GM10266 (cell line): Measurements from ENCODE around the gene DDTL.
"Not testable (repeated sequence)": the region's sequence is repeated elsewhere in the genome, so short reads cannot be mapped to it uniquely, and the experiment has no call there.

ENCODE experiments used
- DNase-seq: peaks from one replicate; pipeline ENCODE4 v3.0.0; 2012; ENCODE audit errors: extremely low spot score
- TF ChIP-seq, protein P1 (sequence below): IDR thresholded peaks from 2 replicates; pipeline ENCODE4 v1.5.1; 2012; ENCODE audit warnings: mild to moderate bottlenecking, low read depth; ENCODE audit not compliant: control insufficient read depth, insufficient read depth; ENCODE audit errors: missing control alignments

The DDTL gene

DNA sequence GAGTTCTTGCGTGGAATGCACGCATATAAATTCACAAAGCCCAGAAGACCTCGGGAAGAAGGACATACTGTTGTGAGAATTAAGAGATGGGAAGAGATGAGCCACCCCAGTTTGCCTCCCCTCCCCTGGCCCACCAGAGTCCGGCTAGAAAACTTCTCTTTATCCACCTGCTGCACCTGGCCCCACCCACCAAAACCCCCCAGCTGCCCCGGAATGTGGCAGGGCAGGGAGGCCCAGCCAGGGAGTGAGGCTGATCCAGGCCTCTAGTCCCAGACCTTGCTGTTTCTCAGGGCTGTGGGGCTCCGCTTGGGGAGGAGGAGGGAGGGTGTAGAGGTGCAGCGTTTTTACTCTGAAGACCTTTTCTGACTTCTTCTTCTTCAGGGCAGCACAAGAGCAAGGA lies 13.9 kb downstream of the DDTL start:
- DNase-seq: not testable (repeated sequence)

DNA sequence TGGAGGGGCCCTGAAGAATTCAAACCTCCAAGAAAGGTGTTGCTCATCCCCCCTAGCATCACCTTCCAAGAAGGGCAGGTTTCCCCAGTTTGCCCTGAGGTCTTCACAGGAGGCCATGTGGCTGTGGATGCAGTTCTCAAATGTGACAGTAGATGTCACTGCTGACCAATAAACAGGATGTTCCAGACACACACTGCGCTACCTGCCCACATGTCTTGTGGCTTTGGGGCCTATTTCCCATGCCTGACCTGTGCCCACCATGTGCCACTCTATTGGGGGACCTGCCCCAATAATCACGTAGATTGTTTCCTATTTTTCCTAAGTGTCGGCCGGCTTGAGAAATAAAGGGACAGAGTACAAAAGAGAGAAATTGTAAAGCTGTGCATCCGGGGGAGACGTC lies 17.7 kb downstream of the DDTL start:
- DNase-seq: no peak
- TF ChIP-seq, protein P1, sequence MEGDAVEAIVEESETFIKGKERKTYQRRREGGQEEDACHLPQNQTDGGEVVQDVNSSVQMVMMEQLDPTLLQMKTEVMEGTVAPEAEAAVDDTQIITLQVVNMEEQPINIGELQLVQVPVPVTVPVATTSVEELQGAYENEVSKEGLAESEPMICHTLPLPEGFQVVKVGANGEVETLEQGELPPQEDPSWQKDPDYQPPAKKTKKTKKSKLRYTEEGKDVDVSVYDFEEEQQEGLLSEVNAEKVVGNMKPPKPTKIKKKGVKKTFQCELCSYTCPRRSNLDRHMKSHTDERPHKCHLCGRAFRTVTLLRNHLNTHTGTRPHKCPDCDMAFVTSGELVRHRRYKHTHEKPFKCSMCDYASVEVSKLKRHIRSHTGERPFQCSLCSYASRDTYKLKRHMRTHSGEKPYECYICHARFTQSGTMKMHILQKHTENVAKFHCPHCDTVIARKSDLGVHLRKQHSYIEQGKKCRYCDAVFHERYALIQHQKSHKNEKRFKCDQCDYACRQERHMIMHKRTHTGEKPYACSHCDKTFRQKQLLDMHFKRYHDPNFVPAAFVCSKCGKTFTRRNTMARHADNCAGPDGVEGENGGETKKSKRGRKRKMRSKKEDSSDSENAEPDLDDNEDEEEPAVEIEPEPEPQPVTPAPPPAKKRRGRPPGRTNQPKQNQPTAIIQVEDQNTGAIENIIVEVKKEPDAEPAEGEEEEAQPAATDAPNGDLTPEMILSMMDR: peak; percentile 75

DNA sequence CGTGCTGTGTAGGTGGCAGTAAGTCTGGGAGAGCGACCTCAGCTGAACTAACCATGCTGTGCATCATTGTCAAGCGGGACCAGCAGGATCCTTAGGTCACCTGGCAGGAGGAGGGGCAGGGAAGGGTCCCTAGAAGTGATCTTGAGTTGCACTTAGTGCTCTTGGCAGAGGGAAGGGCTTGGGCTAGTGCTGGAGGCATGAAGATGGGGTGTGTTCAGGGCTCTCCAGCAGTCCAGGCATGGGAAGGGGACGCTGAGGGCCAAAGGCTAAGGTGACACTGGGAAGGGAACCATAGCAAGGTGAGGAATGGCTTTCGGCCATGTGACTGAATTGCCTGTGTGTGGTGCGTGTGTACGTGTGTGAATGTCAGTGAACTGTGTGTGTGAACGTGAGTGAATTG lies 19.4 kb downstream of the DDTL start:
- DNase-seq: not testable (repeated sequence)

DNA sequence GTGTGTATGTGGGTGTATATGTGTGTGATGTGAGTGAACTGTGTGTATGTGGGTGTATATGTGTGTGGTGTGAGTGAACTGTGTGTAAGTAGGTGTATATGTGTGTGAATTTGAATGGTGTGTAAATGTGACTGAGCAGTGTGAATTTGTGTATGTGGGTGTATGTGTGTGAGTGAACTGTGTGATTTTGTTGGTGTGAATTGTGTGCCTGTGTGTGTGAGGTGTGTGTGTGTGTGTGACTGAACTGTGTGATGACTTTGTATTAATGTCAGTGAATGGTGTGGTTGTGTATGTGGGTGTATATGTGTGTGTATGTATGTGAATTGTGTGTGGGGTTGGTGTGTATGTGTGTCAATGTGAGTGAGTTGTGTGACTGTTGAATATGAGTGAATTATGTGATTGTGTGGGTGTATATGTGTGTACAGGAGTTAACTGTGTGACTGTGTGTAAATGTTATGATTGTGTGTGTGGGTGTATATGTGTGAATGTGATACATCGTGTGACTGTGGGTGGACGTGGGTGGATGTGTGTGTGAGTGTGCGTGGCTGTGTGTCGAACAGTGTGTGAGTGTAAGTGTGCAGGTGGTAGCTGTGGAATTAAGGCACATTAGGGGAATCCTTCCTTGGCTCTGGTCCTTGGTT lies 20.0 kb downstream of the DDTL start:
- DNase-seq: not testable (repeated sequence)

DNA sequence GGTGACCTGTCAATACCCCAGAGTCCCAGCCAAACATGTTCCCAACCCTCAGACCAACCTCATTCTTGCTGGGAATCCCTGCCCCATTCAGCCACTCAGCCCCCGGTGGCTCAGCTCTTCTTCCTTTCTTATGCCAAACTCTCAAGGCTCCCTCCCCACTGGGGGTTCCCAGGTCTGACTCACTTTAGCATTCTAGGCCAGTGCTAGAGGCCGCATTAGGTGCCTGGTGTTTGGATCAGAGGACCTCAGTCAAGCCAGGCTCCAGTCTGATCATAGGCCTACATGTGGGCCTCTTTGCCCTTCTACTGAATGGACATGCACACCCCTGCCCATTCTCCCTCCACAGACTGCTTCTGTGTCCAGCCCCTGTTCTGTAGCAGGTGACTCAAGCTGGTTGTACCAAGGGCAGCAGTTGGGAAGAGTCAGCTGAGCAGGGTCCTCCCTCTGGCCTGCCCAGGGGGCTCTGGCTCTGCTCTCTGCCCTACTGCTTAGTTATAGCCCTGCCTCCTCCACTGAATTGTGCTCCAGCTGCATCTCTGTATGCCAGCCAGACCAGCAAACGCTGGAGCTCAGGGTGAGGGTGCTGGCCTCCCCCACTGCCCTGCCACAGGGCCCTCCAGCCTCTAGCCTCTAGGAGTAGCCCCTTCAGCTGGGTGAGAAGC lies 23.0 kb downstream of the DDTL start:
- not testable (repeated sequence) for DNase-seq

DNA sequence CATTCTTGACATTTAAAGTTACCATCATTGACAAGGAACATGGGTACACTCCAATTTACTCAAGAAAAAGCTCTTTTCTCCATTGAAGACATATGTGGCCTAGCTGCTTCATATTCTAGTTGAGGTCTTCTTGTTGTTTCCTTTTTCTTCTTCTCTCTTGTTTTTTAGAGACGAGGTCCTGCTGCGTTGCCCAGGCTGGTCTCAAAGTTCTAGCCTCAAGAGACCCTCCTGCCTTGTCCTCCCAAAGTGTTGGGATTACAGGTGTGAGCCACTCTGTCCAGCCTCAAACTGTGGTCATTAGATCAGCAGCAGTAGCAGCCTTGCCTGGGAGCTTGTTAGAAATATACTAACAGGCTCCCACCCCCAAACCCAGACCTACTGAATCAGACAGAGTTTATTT lies 26.4 kb downstream of the DDTL start:
- not testable (repeated sequence) for DNase-seq

DNA sequence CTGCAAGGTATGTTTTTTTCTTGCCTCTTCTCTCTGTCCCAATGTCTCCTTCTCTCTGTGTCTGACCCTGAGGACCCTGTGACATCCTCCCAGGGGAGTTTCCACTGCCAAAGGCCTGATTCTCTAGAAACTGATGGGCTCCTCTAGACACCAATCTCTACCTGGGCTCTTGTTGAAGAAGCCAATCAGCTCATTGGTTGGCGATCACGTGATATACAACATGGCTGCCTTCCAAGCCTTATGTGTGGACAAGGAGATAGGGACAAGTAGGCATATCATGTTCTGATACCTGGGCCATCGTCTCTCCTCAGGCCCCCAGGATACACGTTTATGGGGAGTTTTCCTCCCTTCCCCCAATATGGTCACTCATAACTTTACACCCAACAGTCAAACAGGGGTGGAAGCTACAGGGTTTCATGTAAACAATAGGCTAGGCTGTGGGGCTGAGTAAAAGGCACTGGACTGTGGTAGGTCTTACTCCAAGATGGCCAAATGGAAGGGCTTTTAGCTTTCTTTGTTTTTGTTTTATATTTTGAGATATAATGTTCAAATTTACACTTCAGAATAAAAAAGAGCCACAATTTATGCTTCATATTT lies 27.0 kb downstream of the DDTL start:
- DNase-seq: not testable (repeated sequence)

DNA sequence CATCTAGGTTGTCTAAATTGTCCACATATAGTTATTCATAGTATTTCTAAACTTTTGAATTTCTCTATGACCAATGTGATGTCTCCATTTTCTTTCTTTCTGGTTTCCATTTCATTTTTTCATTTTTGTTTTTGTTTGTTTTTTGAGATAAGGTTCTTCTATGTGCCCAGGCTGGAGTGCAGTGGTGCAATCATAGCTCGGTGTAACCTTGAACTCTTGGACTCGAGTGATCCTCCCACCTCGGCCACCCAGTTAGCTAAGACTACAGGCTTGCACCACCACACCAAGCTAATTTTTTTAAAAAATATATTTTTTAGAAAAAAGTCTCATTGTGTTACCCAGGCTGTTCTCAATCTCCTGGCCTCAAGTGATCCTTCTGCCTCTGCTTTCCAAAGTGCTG lies 30.4 kb downstream of the DDTL start:
- DNase-seq: no peak
- TF ChIP-seq, protein P1: no peak

DNA sequence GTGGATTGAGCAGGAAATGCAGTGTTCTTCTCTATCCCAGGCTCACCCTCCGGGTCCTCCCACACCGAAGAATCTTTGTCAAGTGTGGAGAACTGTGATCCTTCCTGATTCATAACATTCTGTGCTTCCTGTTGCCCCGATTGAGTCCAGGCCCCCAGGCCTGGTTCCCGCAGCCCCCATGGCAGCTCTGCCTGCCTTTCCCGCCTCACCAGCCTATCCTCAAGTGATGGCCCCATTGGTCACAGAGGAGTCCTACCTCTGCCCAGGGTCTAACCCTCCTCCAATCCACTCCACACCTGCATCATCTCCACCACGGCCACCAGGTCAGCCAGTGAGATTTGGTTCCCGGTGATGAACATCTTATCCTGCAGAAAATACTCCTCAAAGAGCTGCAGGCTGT lies 33.1 kb downstream of the DDTL start:
- DNase-seq: not testable (repeated sequence)

DNA sequence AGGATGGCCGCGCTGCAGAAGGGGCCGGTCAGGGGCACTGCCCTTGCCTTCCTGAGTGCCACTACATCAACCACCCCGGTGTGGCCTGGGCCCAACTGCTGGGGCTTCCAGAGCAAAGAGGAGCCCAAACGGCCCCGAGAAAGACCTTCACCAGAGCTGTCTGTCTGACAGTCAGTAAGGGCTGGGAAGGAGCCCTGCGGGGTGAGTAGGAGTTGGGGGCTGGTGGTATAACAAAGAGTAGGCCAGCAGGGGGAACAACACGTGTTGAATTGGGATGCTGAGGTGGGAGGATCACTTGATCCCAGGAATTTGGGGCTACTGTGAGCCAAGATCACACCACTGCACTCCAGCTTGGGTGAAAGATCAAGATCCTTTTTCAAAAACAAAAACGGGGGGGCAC lies 34.6 kb downstream of the DDTL start:
- TF ChIP-seq, protein P1: no peak
- no peak for DNase-seq

DNA sequence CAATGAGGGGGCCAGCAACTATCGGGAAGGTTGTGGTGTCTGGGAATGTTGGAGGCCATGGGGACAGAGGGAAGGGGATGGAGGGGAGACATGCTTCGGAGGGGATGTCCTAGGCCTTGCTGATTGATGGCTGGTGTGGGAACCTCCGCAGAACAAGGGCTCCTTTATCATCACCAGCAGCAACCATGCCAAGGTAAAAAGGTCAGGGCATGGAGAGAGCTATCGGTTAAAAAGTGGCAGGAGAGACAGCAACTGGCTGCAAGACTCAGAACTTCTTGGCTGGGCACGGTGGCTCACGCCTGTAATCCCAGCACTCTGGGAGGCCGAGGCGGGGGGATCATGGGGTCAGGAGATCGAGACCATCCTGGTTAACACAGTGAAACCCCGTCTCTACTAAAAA lies 35.6 kb downstream of the DDTL start:
- no peak for DNase-seq

More for the DNA sequence above, 35.6 kb downstream of the DDTL start:
- TF ChIP-seq, protein P1: no peak
